ENCODE measurements around the gene NELFCD.

- TF ChIP-seq CTCF (IDR thresholded peaks at IDR 0.05) (no peak), POLR2AphosphoS5 (IDR thresholded peaks at IDR 0.05; ENCODE audit: insufficient read depth in 1 of 2, low read depth in 1 of 2) (no peak)
Measured at GRCh38 chr20:59013959-59014608, 33.0 kb downstream of the NELFCD start.
